Thyroid gland (tissue), 4 donors: ENCODE results near the gene TERT. TPM values are rescaled to one million over a fixed set of nuclear protein-coding genes. Genes with fewer than 3 reads are reported as not detected.

Experiments
- DNase-seq, 2 donors: peaks; one replicate each; pipeline ENCODE4 v3.0.0-alpha.2; 2019
- H3K27ac ChIP-seq, 3 donors: fragments of 200-600 bp; sonication (generic); 1 replicate in 2 of 3; 2 replicates in 1 of 3; pipeline ENCODE4 v1.5.1; 2016 to 2019; ENCODE audit warnings: mild to moderate bottlenecking in 1 of 3, moderate library complexity in 1 of 3
- H3K27me3 ChIP-seq: fragments of 200-600 bp; sonication (generic); one replicate; pipeline ENCODE4 v1.5.1; 2019
- H3K36me3 ChIP-seq, 2 donors: fragments of 200-600 bp; sonication (generic); one replicate each; pipeline ENCODE4 v1.5.1; 2016 to 2019
- H3K4me1 ChIP-seq, 2 donors: fragments of 200-600 bp; sonication (generic); one replicate each; pipeline ENCODE4 v1.5.1; 2017 to 2019
- H3K4me3 ChIP-seq, 3 donors: fragments of 200-600 bp; sonication (generic); replicated peaks in 1 of 3; 1 replicate in 2 of 3; 2 replicates in 1 of 3; pipeline ENCODE4 v1.5.1; 2016; ENCODE audit warnings: mild to moderate bottlenecking in 1 of 3
- H3K9me3 ChIP-seq: fragments of 200-600 bp; sonication (generic); one replicate; pipeline ENCODE4 v1.5.1; 2017
- CTCF ChIP-seq, 6 experiments: fragments of 200-600 bp in 3 of 6; fragments of 450-650 bp in 3 of 6; sonication (generic) in 3 of 6; IDR thresholded peaks; one replicate each; pipeline ENCODE4 v1.5.1; 2016 to 2019; ENCODE audit warnings: antibody characterized with exemption in 6 of 6, mild to moderate bottlenecking in 2 of 6, inconsistent platforms in 1 of 6, moderate library complexity in 1 of 6
- POLR2A ChIP-seq, 2 donors: fragments of 450-650 bp; IDR thresholded peaks; one replicate each; pipeline ENCODE4 v1.6.1; 2017; ENCODE audit warnings: antibody characterized with exemption in 2 of 2, mild to moderate bottlenecking in 2 of 2, moderate library complexity in 1 of 2
- WGBS, 2 donors: methylation state at CpG; one replicate each; pipeline ENCODE4 v1.1.5; 2017; 5-methylcytosine and 5-hydroxymethylcytosine counted together
- intact Hi-C: fragments of 100-400 bp; cut with DNase I; formaldehyde crosslinking; loops from one replicate; pipeline ENCODE4 v1.15.1; 2023
- total RNA-seq, 4 donors: library from RNA; depleted of rRNA; stranded (reverse); fragments of >200 nt; gene quantifications; one replicate each; pipeline ENCODE4 v1.2.3, GENCODE V29; 2016

Gene TERT
- total RNA-seq, 4 donors from 2014 or later: not detected

GRCh38 chr5:1249366-1250280 lies 45.2 kb downstream of the TERT start:
- Histone ChIP-seq H3K27me3 (no peaks in the 10 kb centered on the region), H3K4me1 (no peaks in the 10 kb centered on the region), H3K36me3 (no peaks in the 10 kb centered on the region), H3K4me3 (no peak overlapping the region), H3K9me3 (no peaks in the 10 kb centered on the region), H3K27ac (no peak overlapping the region)
- intact Hi-C loops: no loop called here
- no peak for DNase-seq
- TF ChIP-seq POLR2A (IDR thresholded peaks at IDR 0.05) (no peak), CTCF (IDR thresholded peaks at IDR 0.05) (no peak)
- 62 to 71% methylated on average over 20 of the region's 29 CpGs for WGBS, 2 donors

GRCh38 chr5:1247811-1248210 lies 47.1 kb downstream of the TERT start:
- WGBS, 2 donors: 72 to 81% methylated on average over 4 to 6 of the region's 6 CpGs
- Histone ChIP-seq H3K27ac (no peak overlapping the region), H3K27me3 (no peaks in the 10 kb centered on the region), H3K4me3 (no peak overlapping the region), H3K4me1 (no peaks in the 10 kb centered on the region), H3K9me3 (no peaks in the 10 kb centered on the region), H3K36me3 (no peaks in the 10 kb centered on the region)
- TF ChIP-seq POLR2A (IDR thresholded peaks at IDR 0.05) (no peak), CTCF (IDR thresholded peaks at IDR 0.05) (no peak)
- DNase-seq: no peak
- intact Hi-C loops: no loop called here

GRCh38 chr5:1246711-1247431 lies 48.0 kb downstream of the TERT start:
- no peaks in the 10 kb centered on the region for H3K4me1 ChIP-seq
- no peaks in the 10 kb centered on the region for H3K27me3 ChIP-seq
- no peaks in the 10 kb centered on the region for H3K9me3 ChIP-seq
- DNase-seq: peak; percentile 44 to 68
- H3K4me3 ChIP-seq: no peak overlapping the region
- no peaks in the 10 kb centered on the region for H3K36me3 ChIP-seq
- TF ChIP-seq POLR2A (IDR thresholded peaks at IDR 0.05) (no peak), CTCF (IDR thresholded peaks at IDR 0.05) (no peak)
- WGBS, 2 donors: 6 to 18% methylated on average over 27 to 41 of the region's 43 CpGs
- H3K27ac ChIP-seq: no peak overlapping the region
- intact Hi-C loops: no loop called here

GRCh38 chr5:1245905-1246576 lies 48.8 kb downstream of the TERT start:
- WGBS, 2 donors: 54 to 73% methylated on average over 6 to 8 of the region's 58 CpGs
- intact Hi-C loops: no loop called here
- TF ChIP-seq CTCF (IDR thresholded peaks at IDR 0.05) (no peak), POLR2A (IDR thresholded peaks at IDR 0.05) (no peak)
- Histone ChIP-seq H3K27me3 (no peaks in the 10 kb centered on the region), H3K36me3 (no peaks in the 10 kb centered on the region), H3K9me3 (no peaks in the 10 kb centered on the region), H3K4me3 (no peak overlapping the region), H3K27ac (no peak overlapping the region), H3K4me1 (no peaks in the 10 kb centered on the region)
- DNase-seq: no peak
